KMS-11 (cell line): ENCODE measurements around the gene IFT80.

Experiments used
- H2AFZ ChIP-seq: fragments of 200-600 bp; sonication (generic); 2 replicates; pipeline ENCODE4 v1.6.1; 2016; ENCODE audit warnings: antibody characterized with exemption, mixed run types, low read depth
- H3K27ac ChIP-seq: fragments of 200-600 bp; sonication (generic); 2 replicates; pipeline ENCODE4 v1.6.1; 2016; ENCODE audit warnings: mild to moderate bottlenecking, mixed run types
- H3K27me3 ChIP-seq: fragments of 200-600 bp; sonication (generic); 2 replicates; pipeline ENCODE4 v1.6.1; 2017; ENCODE audit warnings: mild to moderate bottlenecking, low read depth, mixed run types, moderate library complexity; ENCODE audit not compliant: insufficient read depth
- H3K36me3 ChIP-seq: fragments of 200-600 bp; sonication (generic); 2 replicates; pipeline ENCODE4 v1.6.1; 2017; ENCODE audit warnings: mild to moderate bottlenecking, mixed run types; ENCODE audit not compliant: insufficient read depth
- H3K4me1 ChIP-seq: fragments of 200-600 bp; sonication (generic); 2 replicates; pipeline ENCODE4 v1.6.1; 2016; ENCODE audit warnings: mild to moderate bottlenecking, low read depth, mixed run types; ENCODE audit not compliant: poor library complexity, severe bottlenecking
- H3K4me2 ChIP-seq: fragments of 200-600 bp; sonication (generic); 2 replicates; pipeline ENCODE4 v1.7.0; 2016; ENCODE audit warnings: mild to moderate bottlenecking, mixed run types
- H3K4me3 ChIP-seq: fragments of 200-600 bp; sonication (generic); IDR thresholded peaks from 2 replicates; pipeline ENCODE4 v1.6.1; 2017; ENCODE audit warnings: low read depth, low read length, mixed read lengths; ENCODE audit not compliant: insufficient read depth
- H3K79me2 ChIP-seq: fragments of 200-600 bp; sonication (generic); 2 replicates; pipeline ENCODE4 v1.6.1; 2016; ENCODE audit warnings: low read depth, mixed run types; ENCODE audit not compliant: insufficient read depth
- H3K9ac ChIP-seq: fragments of 200-600 bp; sonication (generic); 2 replicates; pipeline ENCODE4 v1.6.1; 2016; ENCODE audit warnings: mild to moderate bottlenecking, mixed run types
- H4K20me1 ChIP-seq: fragments of 200-600 bp; sonication (generic); 2 replicates; pipeline ENCODE4 v1.6.1; 2016; ENCODE audit warnings: mild to moderate bottlenecking, mixed run types; ENCODE audit not compliant: insufficient read depth
- CTCF ChIP-seq: fragments of 200-600 bp; sonication (generic); conservative IDR thresholded peaks from 2 replicates; pipeline ENCODE4 v1.6.1; 2017; ENCODE audit warnings: low read depth, mild to moderate bottlenecking, antibody characterized with exemption, low read length, moderate library complexity, mixed read lengths

The IFT80 gene

GRCh38 chr3:160260587-160261270, 138.3 kb downstream of the IFT80 start:
- H3K4me3 ChIP-seq, result no peak overlapping the region
- no peak overlapping the region for H3K9ac ChIP-seq
- H3K79me2 ChIP-seq, result no peaks in the 10 kb centered on the region
- no peaks in the 10 kb centered on the region for H4K20me1 ChIP-seq
- no peaks in the 10 kb centered on the region for H3K27me3 ChIP-seq
- no peaks in the 10 kb centered on the region for H3K36me3 ChIP-seq
- H3K4me1 ChIP-seq, result no peaks in the 10 kb centered on the region
- no peak overlapping the region for H3K27ac ChIP-seq
- no peak for TF ChIP-seq CTCF
- no peak overlapping the region for H2AFZ ChIP-seq
- no peak overlapping the region for H3K4me2 ChIP-seq

GRCh38 chr3:160259589-160259988, 139.4 kb downstream of the IFT80 start:
- no peaks in the 10 kb centered on the region for H3K27me3 ChIP-seq
- no peak for TF ChIP-seq CTCF
- no peak overlapping the region for H3K27ac ChIP-seq

GRCh38 chr3:160257606-160258005, 141.4 kb downstream of the IFT80 start:
- H3K79me2 ChIP-seq, result no peaks in the 10 kb centered on the region
- H3K9ac ChIP-seq, result no peak overlapping the region
- H4K20me1 ChIP-seq, result no peaks in the 10 kb centered on the region
- no peak for TF ChIP-seq CTCF
- no peak overlapping the region for H3K4me3 ChIP-seq
- H3K4me1 ChIP-seq, result peaks cover 16% of the 10 kb centered on the region
- no peak overlapping the region for H3K27ac ChIP-seq
- no peaks in the 10 kb centered on the region for H3K27me3 ChIP-seq
- H3K36me3 ChIP-seq, result no peaks in the 10 kb centered on the region
- no peak overlapping the region for H3K4me2 ChIP-seq
- H2AFZ ChIP-seq, result no peak overlapping the region

More at GRCh38 chr3:160259589-160259988, 139.4 kb downstream of the IFT80 start:
- H4K20me1 ChIP-seq, result no peaks in the 10 kb centered on the region
- no peaks in the 10 kb centered on the region for H3K79me2 ChIP-seq
- no peak overlapping the region for H2AFZ ChIP-seq
- H3K4me1 ChIP-seq, result no peaks in the 10 kb centered on the region
- H3K4me2 ChIP-seq, result no peak overlapping the region
- no peak overlapping the region for H3K4me3 ChIP-seq
- H3K9ac ChIP-seq, result no peak overlapping the region
- no peaks in the 10 kb centered on the region for H3K36me3 ChIP-seq

- no peaks in the 10 kb centered on the region for H4K20me1 ChIP-seq
- peaks cover 23% of the 10 kb centered on the region for H3K4me1 ChIP-seq
- H2AFZ ChIP-seq, result no peak overlapping the region
- TF ChIP-seq CTCF, result no peak
- H3K9ac ChIP-seq, result no peak overlapping the region
- H3K79me2 ChIP-seq, result no peaks in the 10 kb centered on the region
- H3K27me3 ChIP-seq, result no peaks in the 10 kb centered on the region
- no peaks in the 10 kb centered on the region for H3K36me3 ChIP-seq
- H3K4me2 ChIP-seq, result peak overlapping the region; percentile 40
- no peak overlapping the region for H3K4me3 ChIP-seq
- H3K27ac ChIP-seq, result peak overlapping the region; percentile 25; the same call in 1 of the 2 replicates
Measured at GRCh38 chr3:160253298-160253697, 145.7 kb downstream of the IFT80 start.
